HG03439 (cell line): ENCODE measurements around the gene SMYD2.

Experiments used
- ATAC-seq: cut with Tn5 transposase; IDR thresholded peaks from one replicate; pipeline ENCODE4 v1.9.1; 2021; ENCODE audit warnings: mild to moderate bottlenecking, moderate library complexity; ENCODE audit not compliant: unreplicated experiment

Gene SMYD2

GRCh38 chr1:214354440-214355148 lies 73.6 kb downstream of the SMYD2 start:
- ATAC-seq, result no peak

DNA sequence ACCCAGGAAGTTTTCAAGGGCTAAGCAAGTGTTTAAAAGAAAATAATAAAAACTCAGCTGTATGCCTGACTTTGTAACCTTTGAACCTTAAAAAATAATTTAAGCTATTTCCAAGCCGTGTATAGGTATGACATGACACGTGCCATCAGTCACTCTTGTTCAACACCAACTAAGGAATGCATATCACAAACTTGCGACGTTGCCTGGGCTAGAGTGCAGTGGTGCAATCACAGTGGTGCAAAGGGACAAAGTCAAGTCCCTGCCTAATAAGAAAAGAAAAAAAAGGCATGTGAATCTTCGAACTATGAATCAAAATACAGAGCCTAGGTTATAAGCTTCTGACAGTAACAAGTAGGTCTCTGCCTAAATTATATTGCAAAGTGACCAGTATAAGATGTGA lies 79.2 kb downstream of the SMYD2 start:
- ATAC-seq, result no peak

- no peak for ATAC-seq
Observed at GRCh38 chr1:214360525-214361164, 79.7 kb downstream of the SMYD2 start.

- ATAC-seq, result no peak
Observed at GRCh38 chr1:214361636-214362035, 80.7 kb downstream of the SMYD2 start.

DNA sequence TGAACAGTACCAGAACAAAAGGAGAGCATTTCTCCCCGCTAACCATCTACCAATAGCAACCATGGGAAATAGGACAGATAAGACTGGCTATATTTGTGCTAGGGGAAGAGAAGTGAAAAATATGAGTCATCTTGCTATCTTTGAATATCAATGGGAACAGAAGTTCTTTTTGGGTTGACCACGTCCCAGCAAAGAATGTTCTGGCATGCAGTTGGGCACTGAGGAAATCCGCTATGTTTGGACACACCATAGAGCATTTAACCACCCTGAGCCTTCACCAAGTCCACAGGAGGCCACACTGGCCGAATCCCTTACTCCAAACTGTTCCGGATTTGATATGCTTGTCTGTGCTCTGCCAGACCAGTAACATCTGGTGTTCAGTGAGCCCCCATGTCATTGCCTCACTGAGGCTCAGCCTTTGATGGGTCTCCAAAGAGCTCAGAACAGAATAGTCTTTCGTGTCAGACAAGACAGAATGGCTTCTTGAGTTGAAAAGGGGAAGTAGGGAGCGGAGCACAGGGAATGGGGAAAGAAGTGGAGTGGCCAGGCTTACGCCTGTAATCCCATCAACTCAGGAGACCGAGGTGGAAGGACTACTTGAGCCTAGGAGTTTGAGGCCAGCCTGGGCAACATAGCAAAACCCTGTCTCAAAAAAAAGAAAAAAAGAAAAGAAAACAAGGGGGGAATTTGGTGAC lies 81.4 kb downstream of the SMYD2 start:
- ATAC-seq, result no peak

DNA sequence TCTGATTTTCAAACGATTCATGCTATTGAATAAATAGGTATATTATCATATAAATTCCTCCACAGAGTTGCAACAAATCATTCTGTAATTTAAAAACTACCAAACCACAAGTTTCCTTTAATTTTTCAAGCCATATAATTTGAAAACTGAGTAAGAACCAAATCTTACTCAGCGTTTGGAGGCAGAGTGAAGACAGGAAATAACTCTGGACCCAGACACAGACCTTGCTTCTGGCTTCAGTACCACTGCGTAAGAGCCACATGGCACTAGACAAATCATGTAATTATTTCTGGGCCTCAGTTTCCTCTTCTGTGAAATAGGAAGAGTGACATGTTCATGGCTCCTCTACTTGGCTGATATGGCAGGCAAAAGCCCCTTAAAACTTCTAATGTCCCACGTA lies 82.4 kb downstream of the SMYD2 start:
- no peak for ATAC-seq

DNA sequence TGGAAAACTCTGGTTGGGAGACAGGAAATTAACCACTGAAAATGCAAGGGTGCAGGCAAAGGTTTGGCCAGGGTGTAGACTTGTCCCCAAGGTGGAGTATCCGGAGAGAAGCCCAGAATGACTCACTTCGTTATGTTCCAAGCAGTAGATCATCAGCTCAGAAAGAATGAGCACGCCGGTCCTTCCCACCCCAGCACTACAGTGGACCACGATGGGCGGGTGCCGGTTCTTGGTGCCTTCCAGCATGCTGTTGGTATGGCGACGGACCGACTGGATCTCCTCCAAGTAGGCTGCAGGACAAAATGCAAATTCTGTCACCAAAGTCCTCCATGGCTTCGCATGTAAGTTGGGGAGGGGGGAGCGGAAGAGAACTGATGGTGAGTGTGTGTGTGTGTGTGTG lies 83.4 kb downstream of the SMYD2 start:
- no peak for ATAC-seq

GRCh38 chr1:214364786-214365295 lies 83.9 kb downstream of the SMYD2 start:
- ATAC-seq, result no peak

GRCh38 chr1:214367841-214368240 lies 86.9 kb downstream of the SMYD2 start:
- ATAC-seq, result no peak

DNA sequence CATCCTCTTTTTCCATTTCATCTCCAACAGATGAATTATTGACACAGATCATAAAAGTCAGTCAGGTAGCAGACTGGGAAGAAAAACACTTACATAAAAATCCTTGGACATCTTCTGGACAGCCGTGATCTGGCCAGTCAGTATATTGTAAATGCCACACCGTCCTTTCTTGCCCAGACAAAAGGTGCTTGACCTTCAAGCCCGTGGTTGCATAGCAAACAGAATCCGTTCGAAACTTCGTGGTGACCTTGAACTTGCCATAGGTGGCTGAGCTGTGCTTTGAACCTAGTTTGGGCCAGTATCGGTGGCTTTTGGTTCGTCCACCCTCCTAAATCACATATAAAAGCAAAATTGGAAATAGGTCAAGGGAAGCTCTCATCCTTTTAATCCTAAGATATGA lies 88.4 kb downstream of the SMYD2 start:
- no peak for ATAC-seq

- no peak for ATAC-seq
Observed at GRCh38 chr1:214370615-214371014, 89.7 kb downstream of the SMYD2 start.

- ATAC-seq, result no peak
Observed at GRCh38 chr1:214372092-214372491, 91.1 kb downstream of the SMYD2 start.

GRCh38 chr1:214377485-214377884 lies 96.5 kb downstream of the SMYD2 start:
- no peak for ATAC-seq

DNA sequence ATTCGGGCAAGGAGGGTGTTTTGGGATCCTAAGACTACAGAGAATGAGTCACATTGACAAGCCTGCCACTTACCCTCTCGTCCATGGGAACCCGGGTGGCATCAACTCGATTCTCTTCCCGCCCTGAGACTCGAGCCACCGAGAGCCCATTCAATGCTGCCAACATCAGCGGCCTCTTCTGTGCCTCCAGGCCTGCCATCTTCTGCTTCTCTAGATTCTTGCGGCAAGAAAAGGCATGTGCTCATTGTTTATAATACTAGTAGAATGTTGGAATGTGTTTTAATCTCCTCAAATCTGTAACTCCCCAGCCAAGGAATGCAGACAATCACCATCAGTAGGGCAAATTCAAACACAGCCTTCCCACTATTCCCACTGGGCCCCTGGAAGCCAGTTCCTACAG lies 96.9 kb downstream of the SMYD2 start:
- no peak for ATAC-seq

DNA sequence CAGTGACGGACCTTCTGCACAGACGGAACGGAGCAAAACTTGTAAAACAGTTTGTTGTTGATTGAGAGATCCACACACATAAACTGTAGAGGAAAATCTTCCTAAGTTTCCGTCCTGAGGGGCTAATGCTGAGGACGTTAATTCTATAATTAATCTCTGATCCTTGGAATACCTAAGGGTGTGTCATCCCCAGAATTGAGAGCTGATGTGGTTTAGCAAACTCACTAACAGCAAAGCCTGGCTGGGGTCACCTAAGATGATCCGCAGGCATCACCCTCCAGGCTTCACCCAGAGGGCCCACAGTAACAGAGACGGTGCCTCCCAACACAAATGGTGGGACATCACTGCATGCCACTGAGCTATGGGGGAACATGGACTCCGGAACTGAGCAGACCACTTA lies 97.5 kb downstream of the SMYD2 start:
- no peak for ATAC-seq

DNA sequence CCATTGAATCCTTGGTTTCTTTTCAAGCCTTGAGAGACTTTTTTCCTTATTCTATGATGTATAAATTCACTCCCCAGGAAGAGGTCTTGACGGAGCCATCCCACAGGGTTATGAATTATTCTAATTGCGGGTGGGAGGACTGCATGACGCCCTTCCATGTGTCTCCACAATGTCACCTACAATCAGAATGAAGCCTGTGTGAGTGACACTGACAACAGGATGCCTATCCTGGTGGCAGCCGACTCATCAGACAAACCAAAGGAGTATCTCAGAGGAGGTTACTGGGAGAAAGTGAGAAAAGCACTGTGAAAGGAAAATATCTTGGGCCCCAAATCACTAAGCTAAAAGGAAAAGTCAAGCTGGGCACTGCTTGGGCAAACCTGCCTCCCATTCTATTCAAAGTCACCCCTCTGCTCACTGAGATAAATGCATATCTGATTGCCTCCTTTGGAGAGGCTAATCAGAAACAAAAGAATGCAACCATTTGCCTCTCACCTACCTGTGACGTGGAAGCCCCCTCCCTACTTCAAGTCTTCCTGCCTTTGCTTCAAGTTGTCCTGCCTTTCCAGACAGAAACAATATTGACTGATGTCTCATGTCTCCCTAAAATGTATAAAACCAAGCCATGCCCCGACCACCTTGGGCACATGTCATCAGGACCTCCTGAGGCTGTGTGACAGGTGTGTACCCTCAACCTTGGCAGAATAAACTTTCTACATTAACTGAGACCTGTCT lies 98.4 kb downstream of the SMYD2 start:
- no peak for ATAC-seq

GRCh38 chr1:214380396-214380795 lies 99.4 kb downstream of the SMYD2 start:
- ATAC-seq, result no peak

DNA sequence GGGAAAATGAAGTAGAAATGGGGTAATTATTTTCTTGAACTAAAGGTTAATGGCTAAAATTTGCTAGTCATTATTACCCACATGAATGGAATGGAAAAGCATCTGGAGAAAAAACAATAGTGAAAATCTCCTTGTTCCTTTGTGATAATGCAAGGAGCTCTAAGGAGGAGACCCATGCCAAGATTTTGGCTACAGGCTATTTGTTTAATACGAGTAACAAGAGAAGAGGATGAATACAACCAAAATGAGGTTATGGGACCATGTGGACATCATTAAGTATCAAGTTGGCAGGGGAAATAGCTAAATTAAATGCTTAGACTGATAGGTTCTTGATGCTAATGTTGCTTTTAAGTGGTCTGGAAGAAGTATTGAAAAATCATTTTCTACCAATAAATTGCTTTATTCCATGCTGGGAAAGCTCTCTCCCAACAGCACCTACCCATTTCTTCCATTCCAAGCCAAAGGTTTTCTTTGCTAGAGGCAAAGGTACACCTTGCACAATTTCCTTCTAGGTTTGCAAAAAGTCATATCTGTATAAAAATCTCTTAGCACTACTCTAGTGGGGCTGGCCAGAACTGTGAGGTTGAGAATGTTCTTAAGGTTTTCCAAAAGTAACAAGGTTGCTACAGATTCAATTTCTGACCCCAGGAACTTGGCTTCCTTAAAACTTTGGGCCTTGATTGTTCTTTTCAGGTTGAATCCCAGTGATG lies 100.2 kb downstream of the SMYD2 start:
- no peak for ATAC-seq

DNA sequence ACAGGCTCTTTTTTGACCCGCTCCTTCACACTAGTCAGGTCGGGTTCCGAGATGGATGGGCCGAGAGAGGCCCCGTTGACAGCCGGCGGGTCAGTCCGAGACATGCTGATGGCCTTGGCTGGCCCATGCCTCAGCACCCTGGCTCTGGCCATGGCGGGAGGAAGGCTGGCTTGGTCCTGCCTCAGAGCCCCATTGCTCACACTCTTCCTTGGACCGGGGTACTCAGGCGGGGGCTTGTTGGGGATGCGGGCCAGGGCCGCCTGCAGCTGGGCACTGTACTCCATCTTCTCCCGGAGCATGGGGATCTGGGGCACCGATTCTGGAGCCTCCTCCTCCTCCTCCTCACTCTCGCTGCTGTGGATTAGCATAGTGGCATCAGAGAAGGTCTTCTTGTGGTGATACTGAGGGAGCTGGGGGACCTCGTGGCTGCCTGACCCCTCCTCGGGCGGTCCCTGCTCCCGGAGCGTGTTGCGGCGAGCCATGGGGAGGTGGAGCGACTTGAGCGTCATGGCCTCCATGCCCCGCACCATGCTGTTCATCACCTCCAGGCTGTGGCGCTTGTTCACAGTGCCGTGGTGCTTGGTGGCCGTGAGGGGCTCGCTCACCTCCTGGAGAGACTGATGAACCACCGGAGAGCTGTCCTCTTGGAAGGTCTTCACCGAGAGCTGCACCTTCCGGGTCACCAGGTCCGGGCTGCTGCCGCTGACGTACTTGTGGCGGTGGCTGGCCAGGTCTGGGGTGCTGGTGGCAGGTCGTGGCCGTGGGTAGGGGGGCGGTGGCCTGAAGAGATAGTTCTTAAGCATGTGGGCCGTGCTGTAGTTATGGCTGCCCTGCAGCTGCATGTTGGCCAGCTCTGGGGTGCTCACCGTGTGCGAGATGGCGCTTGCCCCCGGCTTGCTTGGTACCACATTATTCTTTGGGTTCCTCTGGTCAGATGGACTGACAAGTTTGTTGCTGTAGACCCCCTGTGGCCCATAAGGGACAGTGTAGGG lies 102.7 kb downstream of the SMYD2 start:
- no peak for ATAC-seq
